Sigmoid colon (tissue), 4 donors: ENCODE results near the gene SEMA5B.

Source experiments
- CTCF ChIP-seq, 4 experiments: fragments of 450-650 bp in 3 of 4; fragments of 200-600 bp in 1 of 4; IDR thresholded peaks; one replicate each; pipeline ENCODE4 v1.5.1; 2016 to 2019; ENCODE audit warnings: antibody characterized with exemption in 4 of 4, mild to moderate bottlenecking in 3 of 4, moderate library complexity in 2 of 4
- EP300 ChIP-seq, 4 donors: sonication (generic); formaldehyde crosslinking; IDR thresholded peaks; one replicate each; pipeline ENCODE4 v1.6.1; 2017; ENCODE audit warnings: antibody characterized with exemption in 4 of 4
- POLR2A ChIP-seq, 2 donors: fragments of 450-650 bp; IDR thresholded peaks; one replicate each; pipeline ENCODE4 v1.6.1; 2016; ENCODE audit warnings: antibody characterized with exemption in 2 of 2, mild to moderate bottlenecking in 2 of 2, moderate library complexity in 2 of 2
- POLR2AphosphoS5 ChIP-seq, 4 donors: sonication (generic); formaldehyde crosslinking; IDR thresholded peaks; one replicate each; pipeline ENCODE4 v1.6.1; 2017; ENCODE audit warnings: antibody characterized with exemption in 4 of 4

GRCh38 chr3:123036352-123037014 is 8.9 kb upstream of the SEMA5B start:
- TF ChIP-seq CTCF (IDR thresholded peaks at IDR 0.05) (no peak), POLR2AphosphoS5 (IDR thresholded peaks at IDR 0.05) (peak in 1 of 4 donors; percentile 14), EP300 (IDR thresholded peaks at IDR 0.05) (no peak), POLR2A (IDR thresholded peaks at IDR 0.05) (no peak)
